HepG2 (cell line): Measurements from ENCODE around the gene ZNF343. TPM values are rescaled to one million over a fixed set of nuclear protein-coding genes. Genes with fewer than 3 reads are reported as not detected.

Source experiments
- AHR ChIP-seq: IDR thresholded peaks from 2 replicates; pipeline ENCODE4 v1.6.1; 2018; ENCODE audit warnings: missing genetic modification reagents, missing compliant biosample characterization
- CBFB ChIP-seq: sonication (generic); formaldehyde crosslinking; IDR thresholded peaks from 2 replicates; pipeline ENCODE4 v1.4.0; 2020; ENCODE audit warnings: missing genetic modification reagents
- ELF3 ChIP-seq: IDR thresholded peaks from 2 replicates; pipeline ENCODE4 v1.6.1; 2016; ENCODE audit warnings: missing genetic modification reagents, missing compliant biosample characterization
- GZF1 ChIP-seq: sonication (generic); formaldehyde crosslinking; IDR thresholded peaks from 2 replicates; pipeline ENCODE4 v1.5.1; 2020; ENCODE audit warnings: mild to moderate bottlenecking, missing genetic modification reagents
- MEIS1 ChIP-seq: sonication (generic); formaldehyde crosslinking; IDR thresholded peaks from 2 replicates; pipeline ENCODE4 v1.9.0; 2021; ENCODE audit warnings: mild to moderate bottlenecking, missing genetic modification reagents, moderate library complexity, borderline replicate concordance
- MIER3 ChIP-seq: IDR thresholded peaks from 2 replicates; pipeline ENCODE4 v1.6.1; 2016; ENCODE audit warnings: missing compliant biosample characterization, borderline replicate concordance
- MYNN ChIP-seq: sonication (generic); formaldehyde crosslinking; IDR thresholded peaks from 2 replicates; pipeline ENCODE4 v1.4.0; 2020; ENCODE audit warnings: mild to moderate bottlenecking, low read depth, missing genetic modification reagents
- NR2F2 ChIP-seq: IDR thresholded peaks from 2 replicates; pipeline ENCODE4 v1.6.1; 2012; ENCODE audit warnings: low read depth, inconsistent platforms, borderline replicate concordance
- PHF20 ChIP-seq: sonication (generic); formaldehyde crosslinking; IDR thresholded peaks from 2 replicates; pipeline ENCODE4 v1.5.0; 2020; ENCODE audit warnings: mild to moderate bottlenecking, missing genetic modification reagents
- TBX3 ChIP-seq: fragments of 450-650 bp; IDR thresholded peaks from 2 replicates; pipeline ENCODE4 v1.6.1; 2017; ENCODE audit warnings: antibody characterized with exemption, mild to moderate bottlenecking, inconsistent platforms, borderline replicate concordance
- ZBTB37 ChIP-seq: sonication (generic); formaldehyde crosslinking; IDR thresholded peaks from 2 replicates; pipeline ENCODE4 v1.4.0; 2020; ENCODE audit warnings: mild to moderate bottlenecking, missing genetic modification reagents
- ZBTB8A ChIP-seq: sonication (generic); formaldehyde crosslinking; IDR thresholded peaks from 2 replicates; pipeline ENCODE4 v1.4.0; 2020; ENCODE audit warnings: mild to moderate bottlenecking, low read depth, missing genetic modification reagents, borderline replicate concordance
- ZNF276 ChIP-seq: sonication (generic); formaldehyde crosslinking; IDR thresholded peaks from 2 replicates; pipeline ENCODE4 v1.4.0; 2020; ENCODE audit warnings: mild to moderate bottlenecking, low read depth, missing genetic modification reagents
- ZNF280D ChIP-seq: sonication (generic); formaldehyde crosslinking; IDR thresholded peaks from 2 replicates; pipeline ENCODE4 v1.5.1; 2020; ENCODE audit warnings: mild to moderate bottlenecking, missing genetic modification reagents
- ZNF543 ChIP-seq: sonication (generic); formaldehyde crosslinking; IDR thresholded peaks from 2 replicates; pipeline ENCODE4 v1.4.0; 2020; ENCODE audit warnings: mild to moderate bottlenecking, missing genetic modification reagents
- ZNF567 ChIP-seq: sonication (generic); formaldehyde crosslinking; IDR thresholded peaks from 2 replicates; pipeline ENCODE4 v1.8.1; 2023; ENCODE audit warnings: mild to moderate bottlenecking, missing genetic modification reagents, borderline replicate concordance
- ZNF580 ChIP-seq: IDR thresholded peaks from 2 replicates; pipeline ENCODE4 v1.6.1; 2016; ENCODE audit warnings: low read depth, borderline replicate concordance
- ZNF615 ChIP-seq: sonication (generic); formaldehyde crosslinking; IDR thresholded peaks from 2 replicates; pipeline ENCODE4 v1.5.0; 2020; ENCODE audit warnings: mild to moderate bottlenecking, missing genetic modification reagents, borderline replicate concordance
- polyA plus RNA-seq, 8 experiments: library from polyadenylated mRNA; depleted of rRNA in 3 of 8; stranded (reverse) in 7 of 8; unstranded in 1 of 8; fragments of >200 nt; fragmentation: Illumina TruSeq in 4 of 8; extraction: Trizol in 4 of 8; gene quantifications; 2 replicates each; pipeline versions ENCODE4 v1.2.1 to v1.2.3, GENCODE V29; 2011 to 2016; ENCODE audit warnings: low read depth in 4 of 8, missing spikeins in 1 of 8, mixed read lengths in 1 of 8; ENCODE audit not compliant: insufficient read depth in 1 of 8
- total RNA-seq, 5 experiments: library from RNA; depleted of rRNA; stranded (reverse); fragments of >200 nt; fragmentation: Illumina TruSeq; extraction: Trizol; gene quantifications; 2 replicates each; pipeline ENCODE4 v1.2.3, GENCODE V29; 2016; ENCODE audit warnings: low read depth in 1 of 5
- TF ChIP-seq, protein P1 (sequence below): sonication (generic); formaldehyde crosslinking; IDR thresholded peaks from 2 replicates; pipeline ENCODE4 v1.5.0; 2020; ENCODE audit warnings: mild to moderate bottlenecking, missing genetic modification reagents

ZNF343 gene
- total and polyA plus RNA-seq, 2 of the 13 experiments (the other 11 are each of a cell fraction or from before 2014, with no cell fraction given), result 16.4 to 22.1 TPM

DNA sequence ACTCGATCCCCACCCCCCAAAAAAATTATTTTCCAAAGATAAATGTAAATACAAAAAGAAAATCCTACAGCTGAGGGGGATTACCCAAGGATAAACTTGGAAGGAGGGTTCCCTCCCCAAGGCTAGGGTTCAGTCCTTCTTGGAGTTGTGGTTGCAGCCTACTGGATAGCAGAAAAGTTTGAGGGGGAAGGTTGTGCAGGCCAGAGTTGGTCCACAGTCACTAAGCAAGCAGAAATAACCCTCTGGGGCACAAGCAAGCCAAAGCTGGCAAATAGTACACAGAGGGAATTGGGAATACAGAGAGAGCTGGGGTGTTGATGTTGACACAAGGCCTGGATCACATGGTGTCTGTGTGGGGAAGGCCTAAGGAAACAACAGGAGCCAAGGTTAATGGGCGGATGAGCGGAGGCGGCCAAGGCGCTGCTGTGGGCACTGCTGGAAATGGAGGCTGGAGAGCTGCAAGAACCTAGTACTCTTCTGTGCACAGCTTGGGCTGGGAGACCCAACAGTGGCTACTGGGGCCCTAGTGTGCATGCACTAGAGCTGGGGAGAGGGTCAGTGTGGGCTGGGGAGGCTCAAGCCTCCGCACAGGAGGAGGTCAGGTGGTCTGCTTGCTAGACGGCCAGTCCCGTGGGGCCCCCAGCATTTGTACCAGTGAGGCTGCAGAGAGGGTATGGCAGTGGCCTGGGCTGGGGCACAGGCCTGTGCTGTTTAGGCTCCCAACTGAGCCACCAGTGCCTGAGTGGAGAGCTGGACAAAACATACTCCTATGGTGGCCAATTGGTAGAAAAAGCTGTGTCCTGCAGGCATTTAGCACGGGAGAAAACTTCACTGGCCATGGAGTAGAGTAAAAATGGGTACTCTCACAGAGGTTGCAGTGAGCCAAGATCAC lies 32.6 kb downstream of the ZNF343 start (continued):
- TF ChIP-seq ZNF276 (CRISPR knock-in tag) (no peak), MIER3 (CRISPR knock-in tag) (peak; percentile 90), ZBTB8A (CRISPR knock-in tag) (no peak), NR2F2 (peak; percentile 47; the same call in 1 of the 2 replicates), MEIS1 (CRISPR knock-in tag) (peak; percentile 72; the same call in 1 of the 2 replicates), TBX3 (peak; percentile 43; the same call in 1 of the 2 replicates), AHR (CRISPR knock-in tag) (peak; percentile 61; the same call in 1 of the 2 replicates), ZNF580 (CRISPR knock-in tag) (peak; percentile 55; the same call in 1 of the 2 replicates), ELF3 (peak; percentile 89), ZBTB37 (no peak), ZNF567 (CRISPR knock-in tag) (peak; percentile 31), PHF20 (CRISPR knock-in tag) (peak; percentile 59), ZNF280D (CRISPR knock-in tag) (peak; percentile 63; the same call in 1 of the 2 replicates), CBFB (CRISPR knock-in tag) (peak; percentile 48; the same call in 1 of the 2 replicates), GZF1 (CRISPR knock-in tag) (no peak), ZNF543 (CRISPR knock-in tag) (peak; percentile 93), ZNF615 (CRISPR knock-in tag) (no peak), MYNN (CRISPR knock-in tag) (0 out of 2 replicates have a peak, but pooled peaks have one; percentile 88)
- TF ChIP-seq, protein P1, sequence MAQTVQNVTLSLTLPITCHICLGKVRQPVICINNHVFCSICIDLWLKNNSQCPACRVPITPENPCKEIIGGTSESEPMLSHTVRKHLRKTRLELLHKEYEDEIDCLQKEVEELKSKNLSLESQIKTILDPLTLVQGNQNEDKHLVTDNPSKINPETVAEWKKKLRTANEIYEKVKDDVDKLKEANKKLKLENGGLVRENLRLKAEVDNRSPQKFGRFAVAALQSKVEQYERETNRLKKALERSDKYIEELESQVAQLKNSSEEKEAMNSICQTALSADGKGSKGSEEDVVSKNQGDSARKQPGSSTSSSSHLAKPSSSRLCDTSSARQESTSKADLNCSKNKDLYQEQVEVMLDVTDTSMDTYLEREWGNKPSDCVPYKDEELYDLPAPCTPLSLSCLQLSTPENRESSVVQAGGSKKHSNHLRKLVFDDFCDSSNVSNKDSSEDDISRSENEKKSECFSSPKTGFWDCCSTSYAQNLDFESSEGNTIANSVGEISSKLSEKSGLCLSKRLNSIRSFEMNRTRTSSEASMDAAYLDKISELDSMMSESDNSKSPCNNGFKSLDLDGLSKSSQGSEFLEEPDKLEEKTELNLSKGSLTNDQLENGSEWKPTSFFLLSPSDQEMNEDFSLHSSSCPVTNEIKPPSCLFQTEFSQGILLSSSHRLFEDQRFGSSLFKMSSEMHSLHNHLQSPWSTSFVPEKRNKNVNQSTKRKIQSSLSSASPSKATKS (CRISPR knock-in tag), result no peak
